SK-N-SH (cell line): Measurements from ENCODE around the gene SCEL. TPM values are rescaled to one million over a fixed set of nuclear protein-coding genes. Genes with fewer than 3 reads are reported as not detected.
"Not testable (repeated sequence)": the region's sequence is repeated elsewhere in the genome, so short reads cannot be mapped to it uniquely, and the experiment has no call there.

ENCODE experiments used
- CTCF ChIA-PET: fragments of 300-600, 350-600 bp; formaldehyde crosslinking; extraction: SDS; loops from one replicate; lab custom pipeline; 2021; lab: Yijun Ruan, JAX
- POLR2A ChIA-PET: fragments of 350-600 bp; sonication (Branson Sonifier 250); formaldehyde crosslinking; extraction: SDS; loops from one replicate; lab custom pipeline; 2020; ENCODE audit warnings: antibody characterized with exemption, inconsistent platforms; lab: Yijun Ruan, JAX
- DNase-seq: peaks from one replicate; pipeline ENCODE4 v3.0.0; 2012
- H2AFZ ChIP-seq: fragments of 200-600 bp; sonication (generic); 2 replicates; pipeline ENCODE4 v1.8.1; 2016; ENCODE audit warnings: antibody characterized with exemption, mild to moderate bottlenecking, low read depth
- H3F3A ChIP-seq: fragments of 200-600 bp; sonication (generic); replicated peaks from 2 replicates; pipeline ENCODE3; 2016; ENCODE audit warnings: antibody characterized with exemption, mild to moderate bottlenecking; ENCODE audit not compliant: insufficient read depth
- H3K27ac ChIP-seq, 2 experiments: fragments of 200-500 bp in 1 of 2; fragments of 200-600 bp in 1 of 2; sonication (Bioruptor generic) in 1 of 2; sonication (generic), shearing (Covaris generic) in 1 of 2; 2 replicates each; pipeline versions ENCODE4 v1.5.1 to v1.6.1; 2014 to 2016; ENCODE audit warnings: low read depth in 2 of 2, inconsistent platforms in 1 of 2, low read length in 1 of 2, mild to moderate bottlenecking in 1 of 2, mixed read lengths in 1 of 2
- H3K27me3 ChIP-seq: fragments of 200-600 bp; sonication (generic), shearing (Covaris generic); 2 replicates; pipeline ENCODE4 v1.6.1; 2016; ENCODE audit warnings: mixed run types; ENCODE audit not compliant: insufficient read depth
- H3K36me3 ChIP-seq, 2 experiments: fragments of 200-500 bp in 1 of 2; fragments of 200-600 bp in 1 of 2; sonication (Bioruptor generic) in 1 of 2; sonication (generic) in 1 of 2; replicated peaks in 1 of 2; 2 replicates each; pipeline versions ENCODE3 to v1.5.1; 2014 to 2016; ENCODE audit warnings: low read length in 1 of 2, mild to moderate bottlenecking in 1 of 2; ENCODE audit not compliant: insufficient read depth in 2 of 2, control insufficient read depth in 1 of 2
- H3K4me1 ChIP-seq, 2 experiments: fragments of 200-500 bp in 1 of 2; fragments of 200-600 bp in 1 of 2; sonication (Bioruptor generic) in 1 of 2; sonication (generic), shearing (Covaris generic) in 1 of 2; 2 replicates each; pipeline versions ENCODE4 v1.5.1 to v1.6.1; 2014 to 2016; ENCODE audit warnings: low read depth in 1 of 2, low read length in 1 of 2, mixed run types in 1 of 2; ENCODE audit not compliant: insufficient read depth in 2 of 2, control insufficient read depth in 1 of 2
- H3K4me2 ChIP-seq: fragments of 200-600 bp; sonication (generic), shearing (Covaris generic); 2 replicates; pipeline ENCODE4 v1.6.1; 2017; ENCODE audit warnings: mixed run types
- H3K4me3 ChIP-seq, 2 experiments: fragments of 200-500 bp in 1 of 2; fragments of 200-600 bp in 1 of 2; sonication (Bioruptor generic) in 1 of 2; sonication (generic), shearing (Covaris generic) in 1 of 2; 2 replicates each; pipeline versions ENCODE4 v1.5.1 to v1.8.1; 2014 to 2016; ENCODE audit warnings: low read depth in 2 of 2, inconsistent platforms in 1 of 2, low read length in 1 of 2, mild to moderate bottlenecking in 1 of 2, mixed read lengths in 1 of 2, moderate library complexity in 1 of 2
- H3K79me2 ChIP-seq: fragments of 200-600 bp; sonication (generic); 2 replicates; pipeline ENCODE4 v1.8.1; 2017; ENCODE audit warnings: mild to moderate bottlenecking; ENCODE audit not compliant: insufficient read depth
- H3K9ac ChIP-seq: fragments of 200-600 bp; sonication (generic); 2 replicates; pipeline ENCODE4 v1.6.1; 2017; ENCODE audit warnings: mixed run types
- H3K9me2 ChIP-seq: fragments of 200-600 bp; sonication (generic); 2 replicates; pipeline ENCODE4 v1.6.1; 2017; ENCODE audit warnings: mixed run types
- H3K9me3 ChIP-seq: fragments of 200-600 bp; sonication (generic); 2 replicates; pipeline ENCODE4 v1.6.1; 2017; ENCODE audit warnings: mixed run types, mild to moderate bottlenecking, moderate library complexity
- H4K20me1 ChIP-seq: fragments of 200-600 bp; sonication (generic); 2 replicates; pipeline ENCODE4 v1.6.1; 2017; ENCODE audit warnings: mild to moderate bottlenecking, mixed run types; ENCODE audit not compliant: insufficient read depth
- EP300 ChIP-seq, 2 experiments: IDR thresholded peaks; 2 replicates each; pipeline versions ENCODE4 v1.4.0 to v1.6.1; 2012; ENCODE audit warnings: borderline replicate concordance in 1 of 2, low read depth in 1 of 2, low read length in 1 of 2
- NFIC ChIP-seq: IDR thresholded peaks from 2 replicates; pipeline ENCODE4 v1.4.0; 2012; ENCODE audit warnings: borderline replicate concordance
- RCOR1 ChIP-seq: fragments of 150-350 bp; IDR thresholded peaks from 2 replicates; pipeline ENCODE4 v1.6.1; 2017; ENCODE audit warnings: antibody characterized with exemption, low read length
- REST ChIP-seq: IDR thresholded peaks from 2 replicates; pipeline ENCODE4 v1.6.1; 2012; ENCODE audit warnings: mild to moderate bottlenecking, low read depth, low read length, moderate library complexity
- TEAD4 ChIP-seq: IDR thresholded peaks from 2 replicates; pipeline ENCODE4 v1.4.0; 2012; ENCODE audit warnings: mild to moderate bottlenecking, borderline replicate concordance; ENCODE audit not compliant: insufficient read depth
- YY1 ChIP-seq: IDR thresholded peaks from 2 replicates; pipeline ENCODE4 v1.4.0; 2012; ENCODE audit warnings: low read depth, mild to moderate bottlenecking
- ZBTB33 ChIP-seq: IDR thresholded peaks from 2 replicates; pipeline ENCODE4 v1.4.0; 2012; ENCODE audit warnings: low read depth, borderline replicate concordance
- WGBS: methylation state at CpG from one replicate; pipeline ENCODE4 v1.1.6; 2017; ENCODE audit warnings: low lambda C conversion rate; 5-methylcytosine and 5-hydroxymethylcytosine counted together
- polyA plus RNA-seq, 3 experiments: library from polyadenylated mRNA; depleted of rRNA; stranded (reverse); fragments of >200 nt; gene quantifications; 2 replicates each; pipeline ENCODE4 v1.2.3, GENCODE V29; 2012
- TF ChIP-seq, protein P1 (sequence below): fragments of 150-350 bp; IDR thresholded peaks from 2 replicates; pipeline ENCODE4 v1.6.1; 2017; ENCODE audit warnings: antibody characterized with exemption, low read length, low read depth, borderline replicate concordance

The SCEL gene
- polyA plus RNA-seq, 1 of the 3 experiments (the other 2 are of a cell fraction): 0.02 TPM

- Histone ChIP-seq H3K4me3 (no peak overlapping the region), H3K9me3 (no peaks in the 10 kb centered on the region), H3K79me2 (no peaks in the 10 kb centered on the region), H2AFZ (no peak overlapping the region), H3K9me2 (no peaks in the 10 kb centered on the region), H3F3A (peaks cover 25% of the 10 kb centered on the region), H3K27ac (no peak overlapping the region), H3K4me2 (no peak overlapping the region), H3K9ac (no peak overlapping the region), H3K4me1 (peaks cover 0 to 40% of the 10 kb centered on the region in 2 experiments), H3K36me3 (no peaks in the 10 kb centered on the region), H4K20me1 (no peaks in the 10 kb centered on the region), H3K27me3 (no peaks in the 10 kb centered on the region)
- no peak for DNase-seq
- CTCF ChIA-PET: interaction anchor here (1.0 kb wide), 1 partner anchor 12 kb away, joined by 3 read pairs; no protein-coding TSS in a partner anchor
- TF ChIP-seq RCOR1 (no peak), TEAD4 (no peak), NFIC (no peak), YY1 (no peak), EP300 (IDR thresholded peaks at IDR 0.05; ENCODE audit: borderline replicate concordance in 1 of 2, low read depth in 1 of 2, low read length in 1 of 2) (no peak), ZBTB33 (no peak), REST (no peak)
- TF ChIP-seq, protein P1, sequence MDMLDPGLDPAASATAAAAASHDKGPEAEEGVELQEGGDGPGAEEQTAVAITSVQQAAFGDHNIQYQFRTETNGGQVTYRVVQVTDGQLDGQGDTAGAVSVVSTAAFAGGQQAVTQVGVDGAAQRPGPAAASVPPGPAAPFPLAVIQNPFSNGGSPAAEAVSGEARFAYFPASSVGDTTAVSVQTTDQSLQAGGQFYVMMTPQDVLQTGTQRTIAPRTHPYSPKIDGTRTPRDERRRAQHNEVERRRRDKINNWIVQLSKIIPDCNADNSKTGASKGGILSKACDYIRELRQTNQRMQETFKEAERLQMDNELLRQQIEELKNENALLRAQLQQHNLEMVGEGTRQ: no peak
- POLR2A ChIA-PET: no interaction called here
Measured at GRCh38 chr13:77518266-77518665, 17.2 kb upstream of the SCEL start.

DNA sequence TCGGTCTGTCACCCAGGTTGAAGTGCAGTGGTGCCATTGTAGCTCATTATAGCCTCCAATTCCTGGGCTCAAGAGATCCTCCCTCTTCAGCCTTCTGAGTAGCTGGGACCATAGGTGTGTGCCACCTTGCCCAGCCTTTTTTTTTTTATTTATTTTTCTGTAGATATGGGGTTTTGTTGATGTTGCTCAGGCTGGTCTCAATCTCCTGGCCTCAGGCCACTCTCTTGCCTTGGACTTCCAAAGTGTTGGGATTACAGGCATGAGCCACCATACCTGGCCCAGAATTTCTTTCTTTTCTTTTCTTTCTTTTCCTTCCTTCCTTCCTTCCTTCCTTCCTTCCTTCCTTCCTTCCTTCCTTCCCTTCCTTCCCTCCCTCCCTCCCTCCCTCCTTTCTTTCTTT, 16.1 kb upstream of the SCEL start:
- H4K20me1 ChIP-seq, POLR2A ChIA-PET, H3K4me3 ChIP-seq, H3K27ac ChIP-seq, H3K36me3 ChIP-seq, H3K4me2 ChIP-seq, DNase-seq, H3K9ac ChIP-seq, H3K27me3 ChIP-seq, H3K79me2 ChIP-seq, H3K9me3 ChIP-seq, H2AFZ ChIP-seq, CTCF ChIA-PET, H3K9me2 ChIP-seq: not testable (repeated sequence)
- Histone ChIP-seq H3K4me1 (peaks cover 0 to 40% of the 10 kb centered on the region in 2 experiments), H3F3A (peaks cover 25% of the 10 kb centered on the region)
- WGBS: 100% methylated on average over 1 of the region's 1 CpG
